Thoracic aorta (tissue), 2 donors: Measurements from ENCODE around the gene SCYL1. TPM values are rescaled to one million over a fixed set of nuclear protein-coding genes. Genes with fewer than 3 reads are reported as not detected.
"Not testable (repeated sequence)": the region's sequence is repeated elsewhere in the genome, so short reads cannot be mapped to it uniquely, and the experiment has no call there.

Experiments used
- ATAC-seq: fragments of 150-250 bp; one replicate; pipeline ENCODE4 v1.8.0; 2017; ENCODE audit warnings: low read depth; ENCODE audit not compliant: insufficient number of reproducible peaks, low FRiP score
- DNase-seq: peaks from one replicate; pipeline ENCODE4 v3.0.0-alpha.2; 2020; ENCODE audit warnings: low spot score
- H3K27ac ChIP-seq, 2 donors: fragments of 200-600 bp; sonication (generic); 1 replicate in 1 of 2; 2 replicates in 1 of 2; pipeline ENCODE4 v1.5.1; 2016; ENCODE audit warnings: mild to moderate bottlenecking in 2 of 2, moderate library complexity in 2 of 2
- H3K27me3 ChIP-seq: fragments of 200-600 bp; sonication (generic); replicated peaks from 2 replicates; pipeline ENCODE4 v1.6.0; 2016; ENCODE audit warnings: mild to moderate bottlenecking; ENCODE audit not compliant: insufficient read depth
- H3K36me3 ChIP-seq: fragments of 200-600 bp; sonication (generic); one replicate; pipeline ENCODE4 v1.5.1; 2016
- H3K4me1 ChIP-seq, 2 donors: fragments of 200-600 bp; sonication (generic); 1 replicate in 1 of 2; 2 replicates in 1 of 2; pipeline versions ENCODE4 v1.5.1 to v1.6.0; 2016; ENCODE audit warnings: low read depth in 2 of 2, mild to moderate bottlenecking in 1 of 2; ENCODE audit not compliant: control insufficient read depth in 1 of 2
- H3K4me3 ChIP-seq: fragments of 200-600 bp; sonication (generic); 2 replicates; pipeline ENCODE4 v1.5.1; 2016; ENCODE audit warnings: mild to moderate bottlenecking
- H3K9me3 ChIP-seq: fragments of 200-600 bp; sonication (generic); 2 replicates; pipeline ENCODE4 v1.5.1; 2016
- CTCF ChIP-seq: fragments of 200-600 bp; sonication (generic); IDR thresholded peaks from one replicate; pipeline ENCODE4 v1.5.1; 2019; ENCODE audit warnings: antibody characterized with exemption
- total RNA-seq, 2 donors: library from RNA; depleted of rRNA; stranded (reverse); fragments of >200 nt; gene quantifications; one replicate each; pipeline versions ENCODE4 v1.1.0 to v1.2.3, GENCODE V29; 2016

Gene SCYL1
- total RNA-seq, 2 donors from 2014 or later, result 96.8 to 106 TPM

GRCh38 chr11:65506772-65507505, 17.9 kb upstream of the SCYL1 start:
- H3K4me3 ChIP-seq, result peak overlapping the region; percentile 89
- peaks cover 45% of the 10 kb centered on the region for H3K36me3 ChIP-seq
- no peak for TF ChIP-seq CTCF
- ATAC-seq (peak; percentile 16), DNase-seq (no peak)
- H3K4me1 ChIP-seq, result peaks cover 13 to 31% of the 10 kb centered on the region in 2 donors
- H3K27me3 ChIP-seq, result no peaks in the 10 kb centered on the region
- peak overlapping the region; percentile 99 for H3K27ac ChIP-seq
- no peaks in the 10 kb centered on the region for H3K9me3 ChIP-seq

GRCh38 chr11:65512311-65512710, 12.6 kb upstream of the SCYL1 start:
- not testable (repeated sequence) for H3K27ac ChIP-seq, H3K9me3 ChIP-seq, DNase-seq, H3K36me3 ChIP-seq, H3K4me3 ChIP-seq, H3K4me1 ChIP-seq, H3K27me3 ChIP-seq, ATAC-seq

GRCh38 chr11:65516135-65516968, 8.5 kb upstream of the SCYL1 start:
- Histone ChIP-seq H3K36me3 (no peaks in the 10 kb centered on the region), H3K27ac (no peak overlapping the region), H3K4me3 (no peak overlapping the region), H3K9me3 (no peaks in the 10 kb centered on the region), H3K27me3 (no peaks in the 10 kb centered on the region), H3K4me1 (no peaks in the 10 kb centered on the region)
- no peak for DNase-seq
- TF ChIP-seq CTCF, result no peak
- ATAC-seq, result no peak

- H3K27ac ChIP-seq, H3K27me3 ChIP-seq, H3K9me3 ChIP-seq, ATAC-seq, H3K36me3 ChIP-seq, H3K4me1 ChIP-seq, H3K4me3 ChIP-seq, DNase-seq: not testable (repeated sequence)
These were observed 5.8 kb upstream of the SCYL1 start for GRCh38 chr11:65518941-65519549.

GRCh38 chr11:65521777-65522521, 2.9 kb upstream of the SCYL1 start:
- not testable (repeated sequence) for ATAC-seq, H3K27ac ChIP-seq, H3K4me3 ChIP-seq, DNase-seq, H3K9me3 ChIP-seq, H3K36me3 ChIP-seq, H3K27me3 ChIP-seq
- peaks cover 14 to 22% of the 10 kb centered on the region in 2 donors for H3K4me1 ChIP-seq

- not testable (repeated sequence) for H3K9me3 ChIP-seq, ATAC-seq, H3K27me3 ChIP-seq, DNase-seq, H3K36me3 ChIP-seq, H3K4me3 ChIP-seq, H3K27ac ChIP-seq
- peaks cover 14 to 26% of the 10 kb centered on the region in 2 donors for H3K4me1 ChIP-seq
These were observed 1.9 kb upstream of the SCYL1 start for GRCh38 chr11:65522718-65523630.

GRCh38 chr11:65523631-65523968, 1.3 kb upstream of the SCYL1 start:
- not testable (repeated sequence) for H3K4me3 ChIP-seq, H3K36me3 ChIP-seq, H3K27ac ChIP-seq, H3K27me3 ChIP-seq, H3K9me3 ChIP-seq, ATAC-seq, DNase-seq
- peaks cover 14 to 26% of the 10 kb centered on the region in 2 donors for H3K4me1 ChIP-seq
